GM12878 (cell line): ENCODE data around the gene NGF. TPM values are rescaled to one million over a fixed set of nuclear protein-coding genes. Genes with fewer than 3 reads are reported as not detected.

Experiments
- ATAC-seq: fragments of 200-7000 bp; cut with Tn5 transposase; 3 replicates; pipeline ENCODE4 v1.9.1; 2020; ENCODE audit warnings: mild to moderate bottlenecking, moderate library complexity
- BruUV-seq: library from RNA; stranded (reverse); fragments of 400-500 nt; replicated peaks from 2 replicates; lab custom pipeline; 2021; lab: Mats Ljungman, UMichigan
- CTCF ChIA-PET: fragments of 300-600 bp; sonication (Branson Sonifier 250); formaldehyde crosslinking; extraction: SDS; loops from one replicate; lab custom pipeline; 2021; ENCODE audit warnings: inconsistent platforms; lab: Yijun Ruan, JAX
- POLR2A ChIA-PET: fragments of 350-600 bp; formaldehyde crosslinking; extraction: SDS; loops from one replicate; lab custom pipeline; 2021; ENCODE audit warnings: inconsistent platforms; lab: Charles Lee
- RAD21 ChIA-PET: fragments of 300-600 bp; sonication (Branson Sonifier 250); formaldehyde crosslinking; loops from one replicate; lab custom pipeline; 2023; ENCODE audit warnings: antibody characterized with exemption; ENCODE audit not compliant: unreplicated experiment; lab: Charles Lee
- SMC1A ChIA-PET: fragments of 300-600 bp; sonication (Branson Sonifier 250); formaldehyde crosslinking; loops from one replicate; lab custom pipeline; 2023; ENCODE audit not compliant: unreplicated experiment, uncharacterized antibody; lab: Charles Lee
- DNase-seq: peaks from one replicate; pipeline ENCODE4 v3.0.0-alpha.2; 2011; ENCODE audit warnings: low read depth, low spot score
- FAIRE-seq: peaks from 3 replicates; lab custom pipeline; 2011; peaks lifted over from hg19 to GRCh38; lab: Jason Lieb, UNC
- H2AFZ ChIP-seq: 2 replicates; pipeline ENCODE4 v1.6.0; 2011; ENCODE audit warnings: low read depth, low read length, control low read depth; ENCODE audit not compliant: control insufficient read depth
- H3K27ac ChIP-seq: 2 replicates; pipeline ENCODE4 v1.5.1; 2011; ENCODE audit warnings: control low read depth; ENCODE audit not compliant: control insufficient read depth, insufficient read depth
- H3K27me3 ChIP-seq, 2 experiments: replicated peaks in 1 of 2; 2 replicates each; pipeline versions ENCODE4 v1.6.0 to v1.6.1; 2011; ENCODE audit warnings: low read length in 1 of 2; ENCODE audit not compliant: control insufficient read depth in 2 of 2, insufficient read depth in 2 of 2
- H3K36me3 ChIP-seq, 2 experiments: 2 replicates each; pipeline ENCODE4 v1.5.1; 2011; ENCODE audit warnings: low read length in 1 of 2; ENCODE audit not compliant: control insufficient read depth in 2 of 2, insufficient read depth in 2 of 2
- H3K4me1 ChIP-seq: 2 replicates; pipeline ENCODE4 v1.6.1; 2011; ENCODE audit warnings: mild to moderate bottlenecking, low read length, moderate library complexity, mixed read lengths; ENCODE audit not compliant: control insufficient read depth, insufficient read depth
- H3K4me2 ChIP-seq: 2 replicates; pipeline ENCODE4 v1.6.0; 2011; ENCODE audit warnings: control low read depth; ENCODE audit not compliant: control insufficient read depth, insufficient read depth
- H3K4me3 ChIP-seq: fragments of 200-600 bp; sonication (generic); 2 replicates; pipeline ENCODE4 v1.5.1; 2016
- H3K79me2 ChIP-seq: 2 replicates; pipeline ENCODE4 v1.6.0; 2011; ENCODE audit warnings: low read length; ENCODE audit not compliant: control insufficient read depth, insufficient read depth
- H3K9ac ChIP-seq: 2 replicates; pipeline ENCODE4 v1.8.0; 2011; ENCODE audit warnings: low read length, control low read depth, mixed read lengths; ENCODE audit not compliant: control insufficient read depth, insufficient read depth
- H3K9me3 ChIP-seq: replicated peaks from 3 replicates; pipeline ENCODE4 v1.5.1; 2011; ENCODE audit warnings: mild to moderate bottlenecking, low read length; ENCODE audit not compliant: control insufficient read depth, insufficient read depth
- H4K20me1 ChIP-seq: 2 replicates; pipeline ENCODE4 v1.6.0; 2011; ENCODE audit not compliant: control insufficient read depth, insufficient read depth
- CBX3 ChIP-seq: fragments of 200-600 bp; sonication (generic); IDR thresholded peaks from 2 replicates; pipeline ENCODE4 v1.6.1; 2016; ENCODE audit warnings: low read depth, borderline replicate concordance
- DPF2 ChIP-seq: fragments of 450-650 bp; IDR thresholded peaks from 2 replicates; pipeline ENCODE4 v1.6.1; 2017; ENCODE audit warnings: mild to moderate bottlenecking
- ESRRA ChIP-seq: IDR thresholded peaks from 2 replicates; pipeline ENCODE4 v1.6.1; 2012; ENCODE audit warnings: mild to moderate bottlenecking, low read length, improper control_type of control experiment
- HDAC2 ChIP-seq: fragments of 200-600 bp; sonication (generic); IDR thresholded peaks from 2 replicates; pipeline ENCODE4 v1.6.1; 2017
- IRF4 ChIP-seq: IDR thresholded peaks from 2 replicates; pipeline ENCODE4 v1.6.1; 2011; ENCODE audit warnings: low read depth, low read length
- KLF5 ChIP-seq: fragments of 450-650 bp; IDR thresholded peaks from 2 replicates; pipeline ENCODE4 v1.6.1; 2014; ENCODE audit warnings: mild to moderate bottlenecking; ENCODE audit not compliant: partially characterized antibody
- MTA2 ChIP-seq: fragments of 450-650 bp; IDR thresholded peaks from 2 replicates; pipeline ENCODE4 v1.6.1; 2016; ENCODE audit warnings: low read depth, mild to moderate bottlenecking, moderate library complexity
- NFIC ChIP-seq: IDR thresholded peaks from 2 replicates; pipeline ENCODE4 v1.6.1; 2012; ENCODE audit warnings: low read depth, mild to moderate bottlenecking, inconsistent platforms, low read length, moderate library complexity
- NFYA ChIP-seq: IDR thresholded peaks from 2 replicates; pipeline ENCODE4 v1.6.1; 2011; ENCODE audit warnings: low read depth, mild to moderate bottlenecking, low read length, improper control_type of control experiment, borderline replicate concordance
- NR2C1 ChIP-seq: fragments of 450-650 bp; IDR thresholded peaks from 2 replicates; pipeline ENCODE4 v1.6.1; 2017; ENCODE audit warnings: antibody characterized with exemption, mild to moderate bottlenecking, moderate library complexity
- SMC3 ChIP-seq: IDR thresholded peaks from 2 replicates; pipeline ENCODE4 v1.6.1; 2011; ENCODE audit warnings: low read length, improper control_type of control experiment, borderline replicate concordance
- USF1 ChIP-seq: IDR thresholded peaks from 2 replicates; pipeline ENCODE4 v1.6.1; 2011; ENCODE audit warnings: borderline replicate concordance, low read depth, mild to moderate bottlenecking, moderate library complexity, mixed read lengths, low read length; ENCODE audit not compliant: insufficient read depth; ENCODE audit errors: extremely low read length
- WGBS: methylation state at CpG from one replicate; pipeline ENCODE4 v1.1.6; 2016; ENCODE audit warnings: low lambda C conversion rate; ENCODE audit not compliant: insufficient replicate concordance, insufficient coverage; ENCODE audit errors: missing lambda C conversion rate; 5-methylcytosine and 5-hydroxymethylcytosine counted together
- in situ Hi-C: fragments of 300-500 bp; cut with MboI; formaldehyde crosslinking; loops from 9 replicates; pipeline ENCODE4 v1.14.3; 2018; ENCODE audit warnings: mixed read lengths
- intact Hi-C: fragments of 100-400 bp; cut with micrococcal nuclease; formaldehyde crosslinking; loops from one replicate; pipeline ENCODE4 v1.14.2; 2022; ENCODE audit not compliant: unreplicated experiment
- polyA plus RNA-seq, 11 experiments: library from polyadenylated mRNA; depleted of rRNA in 4 of 11; unstranded in 6 of 11; stranded (reverse) in 5 of 11; fragments of >200 nt; fragmentation: Nextera tagmentation in 4 of 11; fragmentation: Illumina TruSeq in 1 of 11; extraction: Ambion mirVana in 4 of 11; extraction: Trizol in 1 of 11; gene quantifications; 1 replicate in 1 of 11; 2 replicates in 10 of 11; pipeline versions ENCODE4 v1.2.1 to v1.2.3, GENCODE V29; 2011 to 2016; ENCODE audit warnings: inconsistent platforms in 2 of 11, missing spikeins in 2 of 11, low read depth in 1 of 11
- total RNA-seq, 4 experiments: library from RNA; depleted of rRNA in 3 of 4; stranded (reverse); fragments of >200 nt in 3 of 4; fragmentation: Illumina TruSeq in 1 of 4; extraction: Trizol in 1 of 4; gene quantifications; 2 replicates each; pipeline versions ENCODE4 v1.2.1 to v1.2.3, GENCODE V29; 2013 to 2021

The NGF gene
- total and polyA plus RNA-seq, 10 of the 15 experiments (the other 5 are each of a cell fraction or from before 2014, with no cell fraction given) = not detected

DNA sequence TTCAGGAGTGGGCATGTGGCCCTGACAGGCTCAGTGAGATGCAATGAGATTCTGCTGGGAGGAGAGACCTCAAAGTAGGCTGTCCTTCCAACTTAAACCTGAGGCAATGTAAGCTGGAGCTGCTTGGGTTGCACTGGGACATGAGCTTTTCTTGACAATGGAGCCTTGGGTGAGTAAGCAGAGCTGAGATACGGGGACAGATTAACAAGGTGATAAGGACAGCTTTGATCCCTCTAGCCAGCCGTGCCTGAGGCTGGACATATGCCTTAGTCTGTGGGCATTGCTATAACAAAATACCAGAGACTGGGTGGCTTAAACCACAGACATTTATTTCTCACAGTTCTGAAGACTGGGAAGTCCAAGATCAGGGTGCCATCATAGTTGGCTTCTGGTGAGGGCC is 18.3 kb upstream of the NGF start:
- H3K9me3 ChIP-seq = no peaks in the 10 kb centered on the region
- no peaks in the 10 kb centered on the region for H3K27me3 ChIP-seq
- no peaks in the 10 kb centered on the region for H3K4me1 ChIP-seq
- 3% methylated on average over 2 of the region's 2 CpGs for WGBS
- no peak overlapping the region for H3K27ac ChIP-seq
- no peaks in the 10 kb centered on the region for H3K36me3 ChIP-seq
- H4K20me1 ChIP-seq = no peaks in the 10 kb centered on the region
- H3K79me2 ChIP-seq = no peaks in the 10 kb centered on the region
- no peak overlapping the region for H3K9ac ChIP-seq
- H2AFZ ChIP-seq = no peak overlapping the region
- intact Hi-C loops = no loop called here
- SMC1A ChIA-PET = interaction anchor here (0.7 kb wide), 1 partner anchor 104 kb away, joined by 3 read pairs; no protein-coding TSS in a partner anchor
- RAD21 ChIA-PET = no interaction called here
- FAIRE-seq = no peak
- H3K4me3 ChIP-seq = no peak overlapping the region
- in situ Hi-C loops = no loop called here
- ATAC-seq = no peak
- no TSS peak for BruUV-seq
- no peak overlapping the region for H3K4me2 ChIP-seq
- TF ChIP-seq MTA2 (no peak), IRF4 (no peak), DPF2 (no peak), USF1 (no peak), CBX3 (no peak), ESRRA (no peak), KLF5 (no peak), NFIC (no peak), SMC3 (no peak), NFYA (no peak), NR2C1 (no peak), HDAC2 (no peak)
- POLR2A ChIA-PET = no interaction called here
- no peak for DNase-seq
- CTCF ChIA-PET = no interaction called here
